Sigmoid colon (tissue), 7 donors: ENCODE results near the gene MIOS. TPM values are rescaled to one million over a fixed set of nuclear protein-coding genes. Genes with fewer than 3 reads are reported as not detected.

ENCODE experiments used
- DNase-seq: peaks from one replicate; pipeline ENCODE4 v3.0.0-alpha.2; 2019
- H3K27ac ChIP-seq, 4 donors: fragments of 200-600 bp; sonication (generic); one replicate each; pipeline ENCODE4 v1.5.1; 2016 to 2019; ENCODE audit warnings: mild to moderate bottlenecking in 1 of 4
- H3K27me3 ChIP-seq, 3 donors: fragments of 200-600 bp; sonication (generic); one replicate each; pipeline ENCODE4 v1.5.1; 2019; ENCODE audit warnings: mild to moderate bottlenecking in 1 of 3
- H3K36me3 ChIP-seq, 4 donors: fragments of 200-600 bp; sonication (generic); one replicate each; pipeline ENCODE4 v1.5.1; 2016 to 2019
- H3K4me1 ChIP-seq, 4 donors: fragments of 200-600 bp; sonication (generic); one replicate each; pipeline ENCODE4 v1.5.1; 2017 to 2019
- H3K4me3 ChIP-seq, 4 donors: fragments of 200-600 bp; sonication (generic); one replicate each; pipeline ENCODE4 v1.5.1; 2017 to 2019; ENCODE audit warnings: mild to moderate bottlenecking in 2 of 4, moderate library complexity in 1 of 4
- H3K9me3 ChIP-seq, 4 donors: fragments of 200-600 bp in 3 of 4; sonication (generic) in 3 of 4; one replicate each; pipeline versions ENCODE4 v1.5.1 to v1.6.1; 2013 to 2019
- EP300 ChIP-seq, 4 donors: sonication (generic); formaldehyde crosslinking; IDR thresholded peaks; one replicate each; pipeline ENCODE4 v1.6.1; 2017; ENCODE audit warnings: antibody characterized with exemption in 4 of 4
- POLR2A ChIP-seq, 2 donors: fragments of 450-650 bp; IDR thresholded peaks; one replicate each; pipeline ENCODE4 v1.6.1; 2016; ENCODE audit warnings: antibody characterized with exemption in 2 of 2, mild to moderate bottlenecking in 2 of 2, moderate library complexity in 2 of 2
- POLR2AphosphoS5 ChIP-seq, 4 donors: sonication (generic); formaldehyde crosslinking; IDR thresholded peaks; one replicate each; pipeline ENCODE4 v1.6.1; 2017; ENCODE audit warnings: antibody characterized with exemption in 4 of 4
- WGBS, 2 donors: extraction: QIAGEN DNeasy Blood & Tissue Kit; methylation state at CpG; one replicate each; pipeline ENCODE4 v1.1.7; 2013; 5-methylcytosine and 5-hydroxymethylcytosine counted together
- intact Hi-C: fragments of 100-400 bp; cut with DNase I; formaldehyde crosslinking; loops from one replicate; pipeline ENCODE4 v1.15.1; 2023
- polyA plus RNA-seq, 3 donors: library from polyadenylated mRNA; stranded (reverse); fragments of 200-250 nt; gene quantifications; one replicate each; pipeline ENCODE4 v1.2.3, GENCODE V29; 2013
- total RNA-seq, 4 donors: library from RNA; depleted of rRNA; stranded (reverse); fragments of >200 nt; gene quantifications; one replicate each; pipeline ENCODE4 v1.1.0, GENCODE V29; 2016
- TF ChIP-seq, protein P1 (sequence below), 4 experiments: fragments of 450-650 bp in 3 of 4; fragments of 200-600 bp in 1 of 4; IDR thresholded peaks; one replicate each; pipeline ENCODE4 v1.5.1; 2016 to 2019; ENCODE audit warnings: antibody characterized with exemption in 4 of 4, mild to moderate bottlenecking in 3 of 4, moderate library complexity in 2 of 4
- donor health status: healthy with polysubstance abuse.
- donor health status: Bipolar disorder and iron deficiency.
- donor health status: healthy.

Gene MIOS
- total and polyA plus RNA-seq, 7 donors: 11.3 to 40.3 (median 20.8) TPM

DNA sequence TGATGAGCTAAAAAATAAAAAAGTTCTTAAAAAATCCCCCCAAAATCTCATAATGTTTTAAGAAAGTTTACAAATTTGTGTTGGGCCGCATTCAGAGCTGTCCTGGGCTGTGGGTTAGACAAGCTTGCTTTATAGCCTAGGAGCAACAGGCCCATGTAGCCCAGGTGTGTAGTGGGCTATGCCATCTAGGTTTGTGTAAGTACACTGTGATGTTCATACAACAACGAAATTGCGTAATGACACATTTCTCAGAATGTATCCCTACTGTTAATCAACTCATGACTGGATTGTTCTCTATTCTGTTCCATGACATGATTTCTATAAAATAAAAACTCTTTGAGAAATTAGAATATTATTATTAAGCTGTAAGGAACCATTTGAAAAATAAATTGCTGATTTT lies 13.0 kb downstream of the MIOS start:
- DNase-seq: no peak
- WGBS, 2 donors: 98 to 100% methylated on average over 3 of the region's 3 CpGs
- Histone ChIP-seq H3K4me1 (peaks cover 0 to 3% (median 0%) of the 10 kb centered on the region in 4 donors), H3K36me3 (no peaks in the 10 kb centered on the region), H3K27ac (no peak overlapping the region), H3K4me3 (no peak overlapping the region), H3K27me3 (no peaks in the 10 kb centered on the region), H3K9me3 (no peaks in the 10 kb centered on the region)
- TF ChIP-seq POLR2AphosphoS5 (IDR thresholded peaks at IDR 0.05) (no peak), POLR2A (IDR thresholded peaks at IDR 0.05) (no peak), EP300 (IDR thresholded peaks at IDR 0.05) (no peak)
- intact Hi-C loops: no loop called here

DNA sequence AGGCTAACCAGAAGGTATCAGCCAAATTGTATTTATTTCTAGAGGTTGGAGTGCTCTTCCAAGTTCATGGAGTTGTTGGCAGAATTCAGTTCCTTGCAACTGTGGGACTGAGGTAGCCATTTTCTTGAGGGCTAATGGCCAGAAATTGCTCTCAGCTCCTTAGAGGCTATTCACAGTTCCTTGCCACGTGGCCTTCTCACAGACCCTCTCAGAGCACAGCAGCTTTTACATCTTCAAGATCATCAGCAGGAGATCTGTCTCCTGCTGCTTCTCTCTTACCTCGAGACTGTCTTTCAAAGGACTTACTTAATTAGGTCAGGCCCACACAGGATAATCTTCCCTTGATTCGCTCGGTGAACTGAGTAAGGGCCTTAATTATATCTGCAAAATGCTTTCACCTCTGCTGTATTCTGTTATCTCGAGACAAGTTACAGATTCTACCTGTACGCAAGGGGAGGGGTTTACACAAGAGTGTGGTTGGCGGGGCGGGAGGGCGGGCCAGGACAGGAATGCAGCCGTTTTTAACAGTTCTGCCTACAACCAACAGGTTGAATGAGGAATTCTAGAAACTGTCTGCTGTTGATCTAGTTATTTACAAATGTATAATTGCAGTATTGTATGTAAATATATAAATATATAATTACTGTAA lies 15.0 kb downstream of the MIOS start:
- no peaks in the 10 kb centered on the region for H3K9me3 ChIP-seq
- H3K27ac ChIP-seq: no peak overlapping the region
- TF ChIP-seq EP300 (IDR thresholded peaks at IDR 0.05): no peak
- TF ChIP-seq, protein P1, sequence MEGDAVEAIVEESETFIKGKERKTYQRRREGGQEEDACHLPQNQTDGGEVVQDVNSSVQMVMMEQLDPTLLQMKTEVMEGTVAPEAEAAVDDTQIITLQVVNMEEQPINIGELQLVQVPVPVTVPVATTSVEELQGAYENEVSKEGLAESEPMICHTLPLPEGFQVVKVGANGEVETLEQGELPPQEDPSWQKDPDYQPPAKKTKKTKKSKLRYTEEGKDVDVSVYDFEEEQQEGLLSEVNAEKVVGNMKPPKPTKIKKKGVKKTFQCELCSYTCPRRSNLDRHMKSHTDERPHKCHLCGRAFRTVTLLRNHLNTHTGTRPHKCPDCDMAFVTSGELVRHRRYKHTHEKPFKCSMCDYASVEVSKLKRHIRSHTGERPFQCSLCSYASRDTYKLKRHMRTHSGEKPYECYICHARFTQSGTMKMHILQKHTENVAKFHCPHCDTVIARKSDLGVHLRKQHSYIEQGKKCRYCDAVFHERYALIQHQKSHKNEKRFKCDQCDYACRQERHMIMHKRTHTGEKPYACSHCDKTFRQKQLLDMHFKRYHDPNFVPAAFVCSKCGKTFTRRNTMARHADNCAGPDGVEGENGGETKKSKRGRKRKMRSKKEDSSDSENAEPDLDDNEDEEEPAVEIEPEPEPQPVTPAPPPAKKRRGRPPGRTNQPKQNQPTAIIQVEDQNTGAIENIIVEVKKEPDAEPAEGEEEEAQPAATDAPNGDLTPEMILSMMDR (IDR thresholded peaks at IDR 0.05): no peak
- TF ChIP-seq POLR2A (IDR thresholded peaks at IDR 0.05): no peak
- no peak for TF ChIP-seq POLR2AphosphoS5 (IDR thresholded peaks at IDR 0.05)
- 86 to 92% methylated on average over 10 of the region's 10 CpGs for WGBS, 2 donors
- intact Hi-C loops: loop anchor here (1.0 kb wide), 1 partner anchor 24 kb away; no protein-coding TSS in a partner anchor
- H3K36me3 ChIP-seq: no peaks in the 10 kb centered on the region
- DNase-seq: no peak
- peaks cover 0 to 6% (median 0%) of the 10 kb centered on the region in 4 donors for H3K4me1 ChIP-seq
- H3K27me3 ChIP-seq: no peaks in the 10 kb centered on the region
- H3K4me3 ChIP-seq: no peak overlapping the region

DNA sequence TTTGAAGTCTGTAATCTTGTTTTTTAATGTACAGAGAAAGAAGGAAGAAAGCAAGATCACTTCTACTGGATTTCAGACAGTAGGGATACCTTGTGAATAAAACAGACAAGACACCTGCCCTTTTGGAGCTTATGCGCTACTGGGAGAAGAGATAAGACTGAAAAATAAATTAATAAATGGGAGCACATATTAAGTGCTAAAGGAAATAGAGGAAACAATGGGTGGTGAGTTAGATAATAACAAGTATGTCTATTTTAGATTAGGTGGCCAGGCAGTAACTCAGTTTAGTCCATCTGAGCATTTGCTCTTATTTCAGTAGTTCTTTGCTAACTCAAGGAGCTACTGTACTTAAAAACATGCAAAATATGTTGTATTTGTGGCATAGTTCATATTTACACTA lies 15.9 kb downstream of the MIOS start:
- H3K9me3 ChIP-seq: no peaks in the 10 kb centered on the region

DNA sequence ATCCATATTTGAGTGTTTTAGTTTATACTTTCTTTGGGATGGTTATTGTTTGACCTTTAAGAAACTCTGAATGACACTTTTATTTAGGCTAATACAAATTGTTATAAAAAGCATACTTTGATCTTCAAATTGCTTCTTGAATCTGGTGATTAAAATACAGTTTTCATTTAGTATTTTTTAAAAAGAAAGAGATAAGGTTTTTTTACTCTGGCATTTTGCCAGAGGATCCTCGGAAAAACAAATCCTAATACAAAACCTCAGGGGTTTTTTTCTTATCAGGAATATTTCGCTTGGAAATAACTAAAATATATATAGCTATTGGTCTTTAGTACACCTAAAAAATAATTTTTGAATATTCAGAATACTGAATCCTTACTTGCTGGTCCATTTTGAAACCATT lies 17.0 kb downstream of the MIOS start:
- H3K27me3 ChIP-seq: no peaks in the 10 kb centered on the region
- intact Hi-C loops: no loop called here
- no peak overlapping the region for H3K4me3 ChIP-seq
- H3K36me3 ChIP-seq: no peaks in the 10 kb centered on the region
- no peak for DNase-seq
- H3K27ac ChIP-seq: no peak overlapping the region
- TF ChIP-seq, protein P1 (IDR thresholded peaks at IDR 0.05): no peak
- TF ChIP-seq EP300 (IDR thresholded peaks at IDR 0.05) (no peak), POLR2A (IDR thresholded peaks at IDR 0.05) (no peak), POLR2AphosphoS5 (IDR thresholded peaks at IDR 0.05) (no peak)
- H3K9me3 ChIP-seq: no peaks in the 10 kb centered on the region
- H3K4me1 ChIP-seq: peaks cover 0 to 6% (median 0%) of the 10 kb centered on the region in 4 donors
- 91 to 93% methylated on average over 2 of the region's 2 CpGs for WGBS, 2 donors

More for the DNA sequence above, 15.9 kb downstream of the MIOS start:
- TF ChIP-seq, protein P1 (IDR thresholded peaks at IDR 0.05): no peak
- TF ChIP-seq POLR2AphosphoS5 (IDR thresholded peaks at IDR 0.05) (no peak), EP300 (IDR thresholded peaks at IDR 0.05) (no peak), POLR2A (IDR thresholded peaks at IDR 0.05) (no peak)
- 93 to 99% methylated on average over 1 of the region's 1 CpG for WGBS, 2 donors
- Histone ChIP-seq H3K4me1 (peaks cover 0 to 6% (median 0%) of the 10 kb centered on the region in 4 donors), H3K36me3 (no peaks in the 10 kb centered on the region), H3K27me3 (no peaks in the 10 kb centered on the region), H3K4me3 (no peak overlapping the region), H3K27ac (no peak overlapping the region)
- DNase-seq: no peak
- intact Hi-C loops: loop anchor here (1.0 kb wide), 1 partner anchor 23 kb away; no protein-coding TSS in a partner anchor

DNA sequence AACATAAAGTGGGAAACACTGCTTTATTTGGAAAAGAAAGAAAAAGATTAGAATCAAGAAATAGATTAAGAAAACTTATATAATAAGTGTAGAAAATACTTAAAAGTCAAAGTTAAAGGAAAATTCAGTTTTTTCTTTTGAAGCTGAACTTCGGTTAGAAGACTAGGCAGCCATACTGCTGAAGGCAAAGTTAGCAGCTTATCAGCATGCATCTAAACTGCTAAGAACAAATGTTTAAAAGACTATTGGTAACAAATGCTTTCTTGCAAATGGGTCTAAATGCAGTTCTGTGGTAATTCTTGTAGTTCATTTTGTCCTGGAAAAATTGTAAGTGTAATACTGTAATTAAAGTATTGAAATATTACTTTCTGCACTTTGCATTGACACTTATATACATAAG lies 18.0 kb downstream of the MIOS start:
- no peak for DNase-seq
- no peaks in the 10 kb centered on the region for H3K9me3 ChIP-seq
- WGBS, 2 donors: 84 to 87% methylated on average over 1 of the region's 1 CpG
- no peak overlapping the region for H3K27ac ChIP-seq
- no peak overlapping the region for H3K4me3 ChIP-seq
- no peak for TF ChIP-seq EP300 (IDR thresholded peaks at IDR 0.05)
- no peak for TF ChIP-seq POLR2AphosphoS5 (IDR thresholded peaks at IDR 0.05)
- no peak for TF ChIP-seq POLR2A (IDR thresholded peaks at IDR 0.05)
- TF ChIP-seq, protein P1 (IDR thresholded peaks at IDR 0.05): no peak
- intact Hi-C loops: no loop called here
- no peaks in the 10 kb centered on the region for H3K36me3 ChIP-seq
- no peaks in the 10 kb centered on the region for H3K27me3 ChIP-seq
- peaks cover 0 to 6% (median 0%) of the 10 kb centered on the region in 4 donors for H3K4me1 ChIP-seq
